HG03558 (cell line): ENCODE measurements around the gene PKNOX2.
A peak's percentile ranks its signal among the peaks of the same experiment; 100 is the strongest.

Experiments used
- ATAC-seq: cut with Tn5 transposase; IDR thresholded peaks from one replicate; pipeline ENCODE4 v1.9.1; 2021; ENCODE audit warnings: moderate number of reproducible peaks; ENCODE audit not compliant: unreplicated experiment; ENCODE audit errors: extremely low read depth

Gene PKNOX2

GRCh38 chr11:125170510-125171031 is 6.0 kb downstream of the PKNOX2 start:
- no peak for ATAC-seq

DNA sequence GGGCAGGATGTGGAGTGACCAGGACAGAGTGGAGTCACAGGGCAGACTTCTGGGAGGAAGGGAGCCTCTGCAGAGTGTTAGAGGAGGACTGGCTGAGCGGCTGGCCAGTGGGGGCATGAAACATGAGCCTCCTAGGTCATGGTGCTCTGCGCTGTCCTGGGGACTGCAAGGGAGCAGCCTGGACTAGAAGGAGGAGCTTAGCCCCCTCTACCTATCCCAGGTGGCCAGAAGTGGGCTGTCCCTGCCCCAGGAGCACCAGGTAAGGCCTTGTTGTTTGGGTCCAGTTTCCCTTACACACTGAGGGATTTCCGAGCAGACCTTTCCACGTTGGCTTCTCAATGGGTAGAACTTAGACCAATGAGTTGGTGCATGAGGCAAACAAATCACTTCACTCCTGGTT is 7.4 kb downstream of the PKNOX2 start:
- ATAC-seq: no peak

DNA sequence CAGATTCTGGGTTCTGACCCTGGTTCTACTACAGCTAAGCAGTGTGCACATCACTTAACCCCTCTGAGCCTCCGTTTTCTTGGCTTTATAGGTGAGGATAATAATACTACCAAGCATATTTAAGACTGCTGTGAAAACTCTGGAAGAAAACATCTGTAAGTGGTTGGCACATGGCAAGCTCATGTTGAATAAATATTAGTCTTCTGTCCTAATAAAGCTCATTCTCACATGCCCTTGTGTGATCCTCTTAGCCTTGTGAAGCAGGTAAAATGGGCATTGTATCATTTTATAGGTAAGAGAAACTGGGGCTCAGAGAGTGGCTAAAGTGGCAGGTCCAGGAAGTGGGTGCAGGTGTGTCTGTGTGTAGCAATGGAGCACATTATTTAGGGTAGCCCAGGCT is 8.5 kb downstream of the PKNOX2 start:
- no peak for ATAC-seq

GRCh38 chr11:125173556-125173955 is 9.0 kb downstream of the PKNOX2 start:
- ATAC-seq: no peak

DNA sequence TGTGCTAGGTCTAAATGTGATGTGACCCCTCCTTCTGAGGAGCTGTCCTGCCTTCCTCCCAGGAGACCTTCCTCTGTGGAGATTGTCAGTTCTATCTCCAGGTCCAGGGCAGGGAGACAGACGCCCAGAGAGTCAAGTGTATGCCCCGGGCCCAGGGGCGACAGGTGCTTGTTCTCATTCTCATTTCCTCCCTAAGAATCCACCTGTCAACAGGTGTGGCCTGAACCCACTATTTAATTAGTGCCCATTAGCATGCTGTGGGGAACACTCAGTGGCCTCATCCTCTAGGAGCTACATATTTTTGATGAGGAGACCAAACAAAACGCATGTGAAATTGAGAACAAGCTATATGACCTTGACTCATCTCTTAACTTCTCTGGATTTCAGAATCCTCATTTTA is 9.5 kb downstream of the PKNOX2 start:
- no peak for ATAC-seq

DNA sequence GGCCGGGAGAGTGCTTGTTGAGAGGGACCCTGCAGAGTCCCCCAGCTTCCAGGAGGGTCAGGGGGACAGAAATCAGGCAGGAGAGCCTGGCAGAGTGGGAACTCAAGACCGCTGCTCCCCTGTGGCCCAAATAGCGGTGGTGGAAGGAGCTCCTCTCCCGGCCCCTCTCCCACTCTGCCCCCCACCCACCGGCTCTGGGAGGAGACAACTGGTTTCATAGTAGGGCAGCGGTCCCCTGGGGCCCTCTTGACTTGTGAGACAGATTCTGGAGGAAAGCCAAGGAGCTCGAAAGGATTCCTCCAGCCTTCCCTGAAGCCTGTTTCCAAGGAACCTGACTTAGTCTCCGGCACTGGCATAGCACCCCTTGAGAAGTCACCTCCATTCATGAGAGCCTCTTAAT is 10.1 kb downstream of the PKNOX2 start:
- no peak for ATAC-seq

DNA sequence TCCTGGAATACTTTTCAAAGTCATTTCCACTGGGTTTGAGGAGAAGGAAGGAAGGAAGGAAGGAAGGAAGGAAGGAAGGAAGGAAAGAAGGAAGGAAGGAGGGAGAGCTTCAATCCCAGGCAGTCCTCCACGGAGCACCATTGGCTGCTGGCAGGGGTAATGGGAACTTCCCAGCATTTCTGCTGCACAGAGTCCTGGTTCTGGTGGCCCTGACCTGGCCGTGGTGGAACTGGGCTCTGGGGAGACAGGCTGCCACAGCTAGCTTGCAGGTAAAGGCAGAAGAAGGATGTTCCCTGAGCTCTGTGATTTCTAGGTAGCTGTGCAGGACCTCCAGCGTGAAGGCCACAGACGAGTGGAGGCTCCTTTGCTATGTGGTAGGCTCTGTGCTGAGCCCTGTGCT is 10.6 kb downstream of the PKNOX2 start:
- ATAC-seq: no peak

DNA sequence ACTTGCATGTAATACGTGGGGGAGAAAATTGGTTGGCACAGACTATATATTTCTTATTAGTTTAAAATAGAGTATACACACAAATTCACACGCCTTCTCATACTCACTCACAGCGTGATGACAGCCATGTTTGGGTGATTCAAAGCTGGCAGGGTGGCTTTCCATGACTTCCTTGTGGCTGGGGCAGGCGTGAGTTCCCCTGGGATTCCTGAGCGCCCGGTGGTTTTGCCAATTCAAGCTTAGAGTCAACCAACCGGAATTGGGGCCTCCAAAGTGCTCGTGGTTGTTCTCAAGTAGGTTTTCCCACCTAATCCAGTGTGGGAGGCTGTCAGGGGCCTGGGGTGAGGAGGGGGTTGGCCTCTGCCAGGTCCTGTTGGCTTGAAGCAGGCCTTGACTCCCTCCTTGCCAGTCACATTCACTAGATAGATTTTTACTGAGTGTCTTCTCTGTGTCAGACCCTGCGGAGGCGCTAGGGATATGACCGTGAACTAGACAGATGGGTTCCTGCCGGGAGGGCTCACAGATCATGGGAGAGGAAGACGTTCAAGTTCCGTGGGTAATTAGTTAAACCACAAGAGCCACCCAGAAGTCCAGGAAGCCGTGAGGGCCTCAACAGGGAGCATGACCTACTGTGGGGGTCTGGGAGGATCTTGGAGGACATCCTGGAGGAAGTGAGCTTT is 11.5 kb downstream of the PKNOX2 start:
- no peak for ATAC-seq

GRCh38 chr11:125176866-125177265 is 12.3 kb downstream of the PKNOX2 start:
- no peak for ATAC-seq

- ATAC-seq: no peak
Measured at GRCh38 chr11:125177543-125177942, 13.0 kb downstream of the PKNOX2 start.

GRCh38 chr11:125179346-125179745 is 14.8 kb downstream of the PKNOX2 start:
- no peak for ATAC-seq

DNA sequence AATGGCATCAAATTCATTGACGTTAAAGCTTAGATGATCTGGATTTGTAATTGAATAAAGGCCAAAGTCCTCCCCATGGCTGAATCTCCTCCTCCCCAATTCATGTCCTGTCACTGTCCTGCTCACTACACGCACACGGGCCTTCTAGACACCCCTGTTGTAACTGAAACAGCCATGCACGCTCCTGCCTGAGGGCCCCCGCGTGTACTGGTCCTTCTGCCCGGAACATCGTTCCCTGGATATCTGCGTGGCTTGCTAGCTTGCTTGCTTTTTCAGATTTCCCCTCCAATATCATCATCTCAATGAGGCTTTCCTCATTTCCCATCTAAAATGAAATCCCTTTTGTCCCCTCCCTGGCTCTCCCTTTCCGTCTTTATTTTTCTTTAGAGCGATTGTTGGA is 15.3 kb downstream of the PKNOX2 start:
- ATAC-seq: no peak

- ATAC-seq: peak; percentile 83
Measured at GRCh38 chr11:125180413-125181305, 16.1 kb downstream of the PKNOX2 start.

GRCh38 chr11:125182573-125182972 is 18.0 kb downstream of the PKNOX2 start:
- no peak for ATAC-seq

- no peak for ATAC-seq
Measured at GRCh38 chr11:125183641-125184040, 19.1 kb downstream of the PKNOX2 start.

DNA sequence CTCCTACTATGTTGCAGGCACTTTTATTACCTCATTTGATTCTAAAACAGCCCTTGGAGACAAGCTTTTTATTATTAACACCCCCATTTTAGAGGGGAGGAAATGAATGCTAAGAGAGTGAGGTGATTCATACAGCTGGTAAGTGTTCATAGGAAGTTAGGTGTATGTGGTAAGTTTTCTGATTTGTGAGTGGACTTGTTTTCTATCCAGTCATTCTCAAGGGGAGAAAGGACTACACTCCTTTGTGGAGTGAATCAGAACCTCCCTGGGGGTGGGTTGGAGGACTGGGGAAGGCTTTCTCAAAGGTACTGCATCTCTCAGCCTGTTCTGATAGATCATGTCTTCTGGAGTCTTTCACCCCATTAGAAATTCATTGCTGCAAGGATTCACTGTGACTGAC is 23.5 kb downstream of the PKNOX2 start:
- ATAC-seq: no peak

GRCh38 chr11:125190566-125190965 is 26.0 kb downstream of the PKNOX2 start:
- no peak for ATAC-seq

GRCh38 chr11:125192183-125192582 is 27.6 kb downstream of the PKNOX2 start:
- ATAC-seq: no peak

DNA sequence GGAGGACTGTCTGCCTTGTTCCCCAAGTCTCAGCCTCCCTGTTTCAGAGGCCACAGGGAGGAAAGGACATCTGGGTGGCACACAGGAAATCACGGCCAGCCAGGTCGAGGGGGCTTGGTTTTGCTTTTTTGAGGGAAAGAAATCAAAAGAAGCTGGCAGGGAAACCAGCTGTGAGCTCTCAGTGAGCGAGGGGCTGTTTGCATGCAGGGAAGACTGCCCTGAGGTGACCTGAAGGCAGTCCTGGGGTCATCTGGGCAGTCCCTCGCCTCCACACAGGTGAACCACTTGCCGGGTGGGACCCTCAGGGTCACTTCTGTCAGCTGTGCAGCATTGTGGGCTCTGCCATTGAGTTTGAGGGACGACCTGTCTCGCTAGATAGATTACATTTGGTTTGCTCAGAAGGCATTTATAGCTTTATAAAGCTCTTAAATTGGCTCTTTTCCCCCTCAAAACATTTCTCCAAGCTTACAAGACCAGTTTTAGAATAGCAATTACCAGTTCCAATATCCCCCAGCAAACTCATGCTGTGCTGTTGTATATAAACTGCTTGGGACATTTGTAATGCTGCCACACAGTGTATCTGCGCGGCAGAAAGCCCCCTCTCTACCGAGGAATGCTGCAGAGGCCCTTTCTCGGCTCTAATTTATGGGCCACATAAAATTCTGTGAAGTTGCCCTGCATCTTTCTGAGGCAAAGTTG is 28.3 kb downstream of the PKNOX2 start:
- ATAC-seq: no peak

DNA sequence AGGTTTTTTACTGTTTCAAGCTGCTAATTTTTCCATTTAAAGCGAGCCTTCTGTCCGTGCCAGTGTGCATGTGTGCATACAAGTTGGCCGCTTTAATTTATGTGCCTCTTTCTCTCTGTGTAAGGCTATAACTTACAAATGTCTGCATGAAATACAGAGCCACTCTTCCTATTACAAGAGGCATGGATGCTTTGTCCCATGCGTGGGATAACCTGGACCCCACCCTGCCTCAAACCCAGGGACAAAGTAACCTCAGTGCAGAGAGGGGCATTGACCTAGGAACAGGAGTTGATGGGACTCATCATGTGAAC is 28.8 kb downstream of the PKNOX2 start:
- ATAC-seq: no peak

- no peak for ATAC-seq
Measured at GRCh38 chr11:125193841-125194240, 29.3 kb downstream of the PKNOX2 start.
